Right renal cortex interstitium (tissue), 3 donors: ENCODE results near the gene KCTD10. TPM values are rescaled to one million over a fixed set of nuclear protein-coding genes. Genes with fewer than 3 reads are reported as not detected.

Source experiments
- DNase-seq, 3 donors: peaks; one replicate each; pipeline ENCODE4 v3.0.0-alpha.2; 2013; ENCODE audit warnings: low read depth in 3 of 3, low spot score in 2 of 3
- polyA plus RNA-seq, 3 donors: library from polyadenylated mRNA; unstranded; fragments of 120-200 nt; gene quantifications; one replicate each; pipeline ENCODE4 v1.2.1, GENCODE V29; 2013; ENCODE audit not compliant: insufficient read length in 3 of 3

Gene KCTD10
- polyA plus RNA-seq, 3 donors, result 46.3 to 49.1 (median 46.6) TPM

GRCh38 chr12:109495012-109495411, 17.9 kb upstream of the KCTD10 start:
- DNase-seq, result no peak

DNA sequence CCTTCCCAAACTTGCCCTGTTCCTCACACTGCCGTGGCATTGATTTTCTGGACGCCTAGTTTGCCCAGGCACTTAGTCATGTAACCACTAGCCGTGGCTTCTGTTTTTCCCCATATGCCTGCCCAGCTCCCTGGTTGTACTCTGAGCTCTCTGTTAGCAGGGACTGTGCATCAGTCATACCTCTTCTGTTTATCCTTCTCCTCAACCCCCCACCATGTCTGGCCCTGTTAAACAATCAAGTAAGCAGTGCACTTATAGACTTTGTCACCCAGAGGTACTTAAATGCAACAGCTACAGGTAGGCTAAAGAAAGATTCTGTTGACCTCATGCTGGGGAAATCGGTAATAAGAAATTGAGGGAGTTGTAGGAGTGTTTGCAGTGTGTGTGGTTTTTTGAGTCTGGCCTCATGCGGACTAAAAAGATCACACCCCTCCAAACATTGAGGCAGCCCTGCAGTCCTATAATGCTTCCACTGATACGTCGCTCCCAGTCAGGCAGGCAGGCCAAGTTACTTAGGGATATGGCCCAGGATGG, 17.3 kb upstream of the KCTD10 start:
- no peak for DNase-seq

DNA sequence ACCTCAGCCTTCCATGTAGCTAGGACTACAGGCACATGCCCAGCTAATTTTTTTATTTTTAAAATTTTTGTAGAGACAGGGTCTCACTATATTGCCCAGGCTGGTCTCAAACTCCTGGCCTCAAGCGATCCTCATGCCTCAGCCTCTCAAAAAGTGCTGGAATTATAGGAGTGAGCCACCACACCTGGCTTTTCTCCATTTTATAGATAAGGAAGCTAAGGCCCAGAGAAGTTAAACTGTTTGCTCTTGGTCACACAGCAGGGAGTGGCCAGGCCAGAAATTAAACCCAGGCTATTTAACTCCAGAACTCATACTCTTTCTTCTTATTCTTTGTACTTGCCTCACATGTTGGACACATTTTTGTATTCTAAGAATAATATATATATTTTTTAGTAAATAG, 16.8 kb upstream of the KCTD10 start:
- no peak for DNase-seq

- DNase-seq, result no peak
These were observed 16.0 kb upstream of the KCTD10 start for GRCh38 chr12:109493090-109493489.

DNA sequence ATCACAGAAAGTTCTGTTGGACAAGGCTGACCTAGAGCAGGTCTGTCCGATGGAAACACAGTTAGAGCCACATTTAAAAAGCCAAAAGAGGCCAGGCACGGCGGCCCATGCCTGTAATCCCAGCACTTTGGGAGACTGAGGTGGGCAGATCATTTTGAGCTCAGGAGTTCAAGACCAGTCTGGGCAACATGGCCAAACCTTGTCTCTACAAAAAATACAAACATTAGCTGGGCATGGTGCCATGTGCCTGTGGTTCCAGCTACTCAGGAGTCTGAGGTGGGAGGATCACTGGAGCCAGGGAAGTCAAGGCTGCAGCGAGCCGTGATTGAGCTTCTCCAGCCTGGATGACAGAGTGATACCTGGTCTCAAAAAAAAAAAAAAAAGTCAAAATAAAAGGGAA, 15.3 kb upstream of the KCTD10 start:
- DNase-seq, result no peak

- DNase-seq, result no peak
These were observed 14.6 kb upstream of the KCTD10 start for GRCh38 chr12:109491671-109492070.

GRCh38 chr12:109489955-109490565, 13.0 kb upstream of the KCTD10 start:
- DNase-seq, result no peak

GRCh38 chr12:109489016-109489954, 12.2 kb upstream of the KCTD10 start:
- DNase-seq, result no peak

- no peak for DNase-seq
These were observed 11.1 kb upstream of the KCTD10 start for GRCh38 chr12:109488051-109488665.

DNA sequence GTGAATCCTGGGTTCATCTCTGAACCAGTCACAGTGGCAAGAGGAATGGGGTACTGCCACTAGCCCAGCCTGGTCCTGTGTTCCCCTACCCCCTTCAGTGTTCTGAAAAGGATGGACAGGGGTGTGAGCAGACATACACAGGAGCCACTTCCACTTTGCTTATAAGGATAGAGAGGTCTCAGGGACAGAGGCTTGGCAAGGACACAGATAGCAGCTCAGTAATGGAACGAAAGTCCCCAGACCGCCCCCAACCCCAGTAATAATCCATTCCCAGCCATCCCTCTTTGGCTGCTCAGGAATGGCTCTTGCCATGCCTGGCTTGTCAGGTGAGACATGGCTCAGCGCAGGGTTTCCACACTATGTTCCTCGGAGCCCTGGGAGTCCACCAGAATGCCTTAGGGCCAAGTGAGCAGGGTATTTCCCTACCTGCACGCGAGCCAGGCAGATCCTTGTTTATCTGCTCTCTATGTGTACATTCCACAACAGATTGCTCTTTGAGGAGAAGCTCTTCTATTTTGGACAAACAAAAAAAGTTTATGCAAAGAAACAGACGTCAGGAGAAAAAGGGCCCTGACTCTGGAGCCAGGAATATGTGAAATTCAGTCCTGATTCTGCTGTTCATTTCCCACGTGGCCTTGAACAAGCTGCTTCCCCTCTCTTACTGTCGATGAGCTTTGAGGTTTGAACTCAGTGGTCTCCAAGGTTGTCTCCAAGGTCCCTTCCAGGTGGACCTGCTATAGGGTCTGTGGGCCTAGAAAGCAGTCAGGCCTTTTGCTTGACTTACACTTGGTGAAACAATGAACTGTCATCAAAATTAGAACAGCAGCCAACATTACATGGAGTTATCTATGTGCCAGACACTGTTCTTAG, 10.3 kb upstream of the KCTD10 start:
- DNase-seq, result no peak

- no peak for DNase-seq
These were observed 8.1 kb upstream of the KCTD10 start for GRCh38 chr12:109485201-109485600.

- no peak for DNase-seq
These were observed 6.2 kb upstream of the KCTD10 start for GRCh38 chr12:109483346-109483745.

- no peak for DNase-seq
These were observed 5.8 kb upstream of the KCTD10 start for GRCh38 chr12:109482894-109483293.

GRCh38 chr12:109482491-109482890, 5.4 kb upstream of the KCTD10 start:
- no peak for DNase-seq

- no peak for DNase-seq
These were observed 4.8 kb upstream of the KCTD10 start for GRCh38 chr12:109481863-109482262.

- no peak for DNase-seq
These were observed 3.3 kb upstream of the KCTD10 start for GRCh38 chr12:109480356-109480755.

GRCh38 chr12:109479761-109480160, 2.7 kb upstream of the KCTD10 start:
- no peak for DNase-seq

GRCh38 chr12:109477963-109478315, 839 bp upstream of the KCTD10 start:
- DNase-seq, result no peak

- no peak for DNase-seq
These were observed 304 bp downstream of the KCTD10 start for GRCh38 chr12:109476807-109477184.

GRCh38 chr12:109475993-109476806, 900 bp downstream of the KCTD10 start:
- DNase-seq, result no peak
